HG03520 (cell line): ENCODE results near the gene HOXB3.

Source experiments
- ATAC-seq: cut with Tn5 transposase; IDR thresholded peaks from one replicate; pipeline ENCODE4 v1.9.1; 2021; ENCODE audit warnings: mild to moderate bottlenecking, moderate library complexity; ENCODE audit not compliant: unreplicated experiment

HOXB3 gene

GRCh38 chr17:48571024-48571818, 18.8 kb downstream of the HOXB3 start:
- ATAC-seq: no peak

- ATAC-seq: no peak
Observed at GRCh38 chr17:48570325-48571023, 19.6 kb downstream of the HOXB3 start.

- no peak for ATAC-seq
Observed at GRCh38 chr17:48569674-48570324, 20.2 kb downstream of the HOXB3 start.

- no peak for ATAC-seq
Observed at GRCh38 chr17:48569240-48569582, 20.8 kb downstream of the HOXB3 start.

GRCh38 chr17:48568499-48569239, 21.4 kb downstream of the HOXB3 start:
- ATAC-seq: no peak

GRCh38 chr17:48567646-48568354, 22.2 kb downstream of the HOXB3 start:
- no peak for ATAC-seq

GRCh38 chr17:48567209-48567608, 22.8 kb downstream of the HOXB3 start:
- no peak for ATAC-seq

- ATAC-seq: no peak
Observed at GRCh38 chr17:48566717-48567116, 23.3 kb downstream of the HOXB3 start.

- ATAC-seq: no peak
Observed at GRCh38 chr17:48565925-48566710, 23.9 kb downstream of the HOXB3 start.

GRCh38 chr17:48565022-48565554, 25.0 kb downstream of the HOXB3 start:
- no peak for ATAC-seq

GRCh38 chr17:48564188-48565021, 25.6 kb downstream of the HOXB3 start:
- ATAC-seq: no peak

- no peak for ATAC-seq
Observed at GRCh38 chr17:48563867-48564187, 26.2 kb downstream of the HOXB3 start.

GRCh38 chr17:48563385-48563838, 26.6 kb downstream of the HOXB3 start:
- ATAC-seq: no peak

GRCh38 chr17:48562934-48563333, 27.1 kb downstream of the HOXB3 start:
- ATAC-seq: no peak

- no peak for ATAC-seq
Observed at GRCh38 chr17:48561884-48562810, 27.9 kb downstream of the HOXB3 start.

- no peak for ATAC-seq
Observed at GRCh38 chr17:48559840-48560817, 29.9 kb downstream of the HOXB3 start.
